Neural cell (in vitro differentiated cells): ENCODE results near the gene PI4K2B. TPM values are rescaled to one million over a fixed set of nuclear protein-coding genes. Genes with fewer than 3 reads are reported as not detected.

Source experiments
- H2AFZ ChIP-seq: fragments of 200-600, 300-800 bp; sonication (generic), shearing (Covaris generic); 2 replicates; pipeline ENCODE4 v1.6.0; 2014; ENCODE audit warnings: low read depth, mild to moderate bottlenecking, antibody characterized with exemption, low read length, moderate library complexity
- H3F3A ChIP-seq: fragments of 200-600 bp; shearing (Covaris generic); 2 replicates; pipeline ENCODE4 v1.6.1; 2016; ENCODE audit warnings: mild to moderate bottlenecking, moderate library complexity, mixed read lengths, antibody characterized with exemption, low read length; ENCODE audit not compliant: insufficient read depth, poor library complexity, severe bottlenecking
- H3K27ac ChIP-seq: fragments of 200-600, 300-800 bp; sonication (generic), shearing (Covaris generic); 2 replicates; pipeline ENCODE4 v1.5.1; 2014; ENCODE audit warnings: mild to moderate bottlenecking, low read length, moderate library complexity
- H3K27me3 ChIP-seq: fragments of 300-800, 200-600 bp; sonication (generic), shearing (Covaris generic); 2 replicates; pipeline ENCODE4 v1.6.0; 2014; ENCODE audit warnings: mild to moderate bottlenecking, low read depth, low read length, moderate library complexity; ENCODE audit not compliant: insufficient read depth
- H3K36me3 ChIP-seq: fragments of 300-800, 200-600 bp; sonication (generic), shearing (Covaris generic); 2 replicates; pipeline ENCODE4 v1.5.1; 2014; ENCODE audit warnings: mild to moderate bottlenecking, antibody characterized with exemption, low read length, moderate library complexity; ENCODE audit not compliant: insufficient read depth
- H3K4me2 ChIP-seq: fragments of 300-800, 200-600 bp; sonication (generic), shearing (Covaris generic); 2 replicates; pipeline ENCODE4 v1.6.0; 2014; ENCODE audit warnings: mild to moderate bottlenecking, low read length
- H3K4me3 ChIP-seq: fragments of 300-800, 200-600 bp; sonication (generic), shearing (Covaris generic); 2 replicates; pipeline ENCODE4 v1.5.1; 2014; ENCODE audit warnings: mild to moderate bottlenecking, low read length, moderate library complexity
- H3K79me2 ChIP-seq: fragments of 200-600 bp; shearing (Covaris generic); replicated peaks from 2 replicates; pipeline ENCODE4 v1.6.0; 2014; ENCODE audit warnings: mild to moderate bottlenecking, low read length, moderate library complexity; ENCODE audit not compliant: insufficient read depth
- H3K9ac ChIP-seq: fragments of 300-800, 200-600 bp; sonication (generic), shearing (Covaris generic); 2 replicates; pipeline ENCODE4 v1.6.1; 2016; ENCODE audit warnings: mild to moderate bottlenecking, low read length, mixed read lengths
- H3K9me2 ChIP-seq: fragments of 200-600 bp; shearing (Covaris generic); 2 replicates; pipeline ENCODE4 v1.6.1; 2016; ENCODE audit warnings: mild to moderate bottlenecking, low read length, mixed read lengths; ENCODE audit not compliant: insufficient read depth
- H3K9me3 ChIP-seq: fragments of 200-600, 300-800 bp; sonication (generic), shearing (Covaris generic); 2 replicates; pipeline ENCODE4 v1.6.1; 2016; ENCODE audit warnings: mild to moderate bottlenecking, mixed run types, low read length, moderate library complexity, mixed read lengths
- H4K20me1 ChIP-seq: fragments of 200-600 bp; shearing (Covaris generic); 2 replicates; pipeline ENCODE4 v1.6.1; 2016; ENCODE audit warnings: mild to moderate bottlenecking, mixed run types; ENCODE audit not compliant: insufficient read depth
- EP300 ChIP-seq: fragments of 450-650 bp; conservative IDR thresholded peaks from 2 replicates; pipeline ENCODE4 v1.6.1; 2014; ENCODE audit warnings: antibody characterized with exemption, mild to moderate bottlenecking, moderate library complexity; ENCODE audit not compliant: poor library complexity, severe bottlenecking
- EZH2 ChIP-seq: fragments of 200-600, 300-800 bp; shearing (Covaris generic), sonication (generic); IDR thresholded peaks from 2 replicates; pipeline ENCODE4 v1.6.1; 2014; ENCODE audit warnings: antibody characterized with exemption, low read length, borderline replicate concordance, mild to moderate bottlenecking; ENCODE audit not compliant: insufficient read depth, poor library complexity, severe bottlenecking
- MXI1 ChIP-seq: fragments of 450-650 bp; conservative IDR thresholded peaks from 2 replicates; pipeline ENCODE4 v1.6.1; 2014; ENCODE audit warnings: antibody characterized with exemption, mild to moderate bottlenecking; ENCODE audit not compliant: poor library complexity, severe bottlenecking
- POLR2AphosphoS5 ChIP-seq: IDR thresholded peaks from 2 replicates; pipeline ENCODE4 v1.6.1; 2012
- RAD21 ChIP-seq: fragments of 450-650 bp; conservative IDR thresholded peaks from 2 replicates; pipeline ENCODE4 v1.6.1; 2014; ENCODE audit warnings: antibody characterized with exemption, mild to moderate bottlenecking, moderate library complexity
- SMC3 ChIP-seq: fragments of 450-650 bp; conservative IDR thresholded peaks from 2 replicates; pipeline ENCODE4 v1.6.1; 2014; ENCODE audit warnings: antibody characterized with exemption, mild to moderate bottlenecking, moderate library complexity; ENCODE audit not compliant: poor library complexity
- TAF1 ChIP-seq: IDR thresholded peaks from 2 replicates; pipeline ENCODE4 v1.6.1; 2012; ENCODE audit warnings: low read depth
- polyA plus RNA-seq: library from polyadenylated mRNA; depleted of rRNA; stranded (reverse); fragments of >200 nt; gene quantifications from 2 replicates; pipeline ENCODE4 v1.2.3, GENCODE V29; 2014
- TF ChIP-seq, protein P1 (sequence below): fragments of 450-650 bp; IDR thresholded peaks from 2 replicates; pipeline ENCODE4 v1.5.1; 2014; ENCODE audit warnings: antibody characterized with exemption, mild to moderate bottlenecking, moderate library complexity; ENCODE audit not compliant: poor library complexity, severe bottlenecking
- TF ChIP-seq, protein P2 (sequence below): IDR thresholded peaks from 2 replicates; pipeline ENCODE4 v1.6.1; 2012; ENCODE audit warnings: borderline replicate concordance

PI4K2B gene
- polyA plus RNA-seq, 1 donor from 2014 or later = 10.0 TPM

DNA sequence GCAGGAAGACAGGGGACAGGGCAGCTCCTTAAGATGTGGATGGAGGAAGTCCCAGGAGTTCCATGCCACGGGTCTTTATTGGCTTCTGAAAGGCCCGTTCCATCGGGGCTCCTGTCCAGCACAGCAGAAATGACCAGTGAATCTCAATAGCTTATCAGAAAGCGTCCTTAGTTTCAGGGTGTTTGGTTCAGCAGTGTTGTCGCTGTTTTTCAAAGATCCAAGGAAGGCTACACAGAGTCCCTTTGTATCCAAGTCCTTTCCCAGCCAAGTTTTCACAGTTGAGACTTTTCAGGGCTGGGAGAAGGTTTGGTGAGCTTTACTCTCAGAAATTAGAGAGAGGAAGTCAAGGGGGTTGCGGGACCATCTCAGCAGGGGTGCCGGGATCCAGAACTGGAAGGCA is 73.8 kb downstream of the PI4K2B start:
- no peak overlapping the region for H3K9ac ChIP-seq
- no peaks in the 10 kb centered on the region for H3K27me3 ChIP-seq
- H4K20me1 ChIP-seq = no peaks in the 10 kb centered on the region
- no peak overlapping the region for H3K4me3 ChIP-seq
- H3K27ac ChIP-seq = no peak overlapping the region
- no peak overlapping the region for H3K4me2 ChIP-seq
- H3F3A ChIP-seq = no peaks in the 10 kb centered on the region
- no peaks in the 10 kb centered on the region for H3K79me2 ChIP-seq
- H3K36me3 ChIP-seq = no peaks in the 10 kb centered on the region
- no peaks in the 10 kb centered on the region for H3K9me2 ChIP-seq
- no peaks in the 10 kb centered on the region for H3K9me3 ChIP-seq
- H2AFZ ChIP-seq = no peak overlapping the region
- TF ChIP-seq, protein P1, sequence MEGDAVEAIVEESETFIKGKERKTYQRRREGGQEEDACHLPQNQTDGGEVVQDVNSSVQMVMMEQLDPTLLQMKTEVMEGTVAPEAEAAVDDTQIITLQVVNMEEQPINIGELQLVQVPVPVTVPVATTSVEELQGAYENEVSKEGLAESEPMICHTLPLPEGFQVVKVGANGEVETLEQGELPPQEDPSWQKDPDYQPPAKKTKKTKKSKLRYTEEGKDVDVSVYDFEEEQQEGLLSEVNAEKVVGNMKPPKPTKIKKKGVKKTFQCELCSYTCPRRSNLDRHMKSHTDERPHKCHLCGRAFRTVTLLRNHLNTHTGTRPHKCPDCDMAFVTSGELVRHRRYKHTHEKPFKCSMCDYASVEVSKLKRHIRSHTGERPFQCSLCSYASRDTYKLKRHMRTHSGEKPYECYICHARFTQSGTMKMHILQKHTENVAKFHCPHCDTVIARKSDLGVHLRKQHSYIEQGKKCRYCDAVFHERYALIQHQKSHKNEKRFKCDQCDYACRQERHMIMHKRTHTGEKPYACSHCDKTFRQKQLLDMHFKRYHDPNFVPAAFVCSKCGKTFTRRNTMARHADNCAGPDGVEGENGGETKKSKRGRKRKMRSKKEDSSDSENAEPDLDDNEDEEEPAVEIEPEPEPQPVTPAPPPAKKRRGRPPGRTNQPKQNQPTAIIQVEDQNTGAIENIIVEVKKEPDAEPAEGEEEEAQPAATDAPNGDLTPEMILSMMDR = no peak
- TF ChIP-seq RAD21 (no peak), SMC3 (no peak), MXI1 (no peak), EP300 (no peak), TAF1 (no peak), EZH2 (no peak), POLR2AphosphoS5 (no peak)
- TF ChIP-seq, protein P2, sequence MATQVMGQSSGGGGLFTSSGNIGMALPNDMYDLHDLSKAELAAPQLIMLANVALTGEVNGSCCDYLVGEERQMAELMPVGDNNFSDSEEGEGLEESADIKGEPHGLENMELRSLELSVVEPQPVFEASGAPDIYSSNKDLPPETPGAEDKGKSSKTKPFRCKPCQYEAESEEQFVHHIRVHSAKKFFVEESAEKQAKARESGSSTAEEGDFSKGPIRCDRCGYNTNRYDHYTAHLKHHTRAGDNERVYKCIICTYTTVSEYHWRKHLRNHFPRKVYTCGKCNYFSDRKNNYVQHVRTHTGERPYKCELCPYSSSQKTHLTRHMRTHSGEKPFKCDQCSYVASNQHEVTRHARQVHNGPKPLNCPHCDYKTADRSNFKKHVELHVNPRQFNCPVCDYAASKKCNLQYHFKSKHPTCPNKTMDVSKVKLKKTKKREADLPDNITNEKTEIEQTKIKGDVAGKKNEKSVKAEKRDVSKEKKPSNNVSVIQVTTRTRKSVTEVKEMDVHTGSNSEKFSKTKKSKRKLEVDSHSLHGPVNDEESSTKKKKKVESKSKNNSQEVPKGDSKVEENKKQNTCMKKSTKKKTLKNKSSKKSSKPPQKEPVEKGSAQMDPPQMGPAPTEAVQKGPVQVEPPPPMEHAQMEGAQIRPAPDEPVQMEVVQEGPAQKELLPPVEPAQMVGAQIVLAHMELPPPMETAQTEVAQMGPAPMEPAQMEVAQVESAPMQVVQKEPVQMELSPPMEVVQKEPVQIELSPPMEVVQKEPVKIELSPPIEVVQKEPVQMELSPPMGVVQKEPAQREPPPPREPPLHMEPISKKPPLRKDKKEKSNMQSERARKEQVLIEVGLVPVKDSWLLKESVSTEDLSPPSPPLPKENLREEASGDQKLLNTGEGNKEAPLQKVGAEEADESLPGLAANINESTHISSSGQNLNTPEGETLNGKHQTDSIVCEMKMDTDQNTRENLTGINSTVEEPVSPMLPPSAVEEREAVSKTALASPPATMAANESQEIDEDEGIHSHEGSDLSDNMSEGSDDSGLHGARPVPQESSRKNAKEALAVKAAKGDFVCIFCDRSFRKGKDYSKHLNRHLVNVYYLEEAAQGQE = no peak

DNA sequence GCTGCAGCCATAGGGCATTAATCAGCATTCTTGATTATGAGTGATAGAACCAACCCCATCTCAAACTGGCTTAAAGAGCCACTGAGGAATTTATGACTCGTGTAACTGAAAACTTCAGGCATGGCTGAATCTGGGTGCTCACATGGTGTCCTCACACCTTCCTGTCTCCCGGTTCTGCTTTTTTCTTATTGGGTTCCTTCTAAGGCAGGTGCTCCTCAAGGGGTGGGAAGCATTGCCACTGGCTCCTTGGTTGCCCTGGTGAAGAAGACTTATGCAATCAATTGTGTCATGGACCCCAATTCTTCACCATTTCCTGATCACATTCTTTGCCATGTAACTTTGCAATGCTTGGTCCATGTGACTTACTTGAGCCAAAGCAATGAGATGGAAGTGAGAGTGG is 74.5 kb downstream of the PI4K2B start:
- no peak overlapping the region for H3K9ac ChIP-seq
- no peaks in the 10 kb centered on the region for H3K36me3 ChIP-seq
- no peak overlapping the region for H2AFZ ChIP-seq
- TF ChIP-seq EP300 (no peak), SMC3 (no peak), RAD21 (no peak), EZH2 (no peak), TAF1 (no peak), POLR2AphosphoS5 (no peak), MXI1 (no peak)
- TF ChIP-seq, protein P2 = no peak
- TF ChIP-seq, protein P1 = no peak
- no peaks in the 10 kb centered on the region for H3K79me2 ChIP-seq
- no peaks in the 10 kb centered on the region for H3F3A ChIP-seq
- H3K27ac ChIP-seq = no peak overlapping the region
- H3K9me2 ChIP-seq = no peaks in the 10 kb centered on the region
- H3K4me3 ChIP-seq = no peak overlapping the region
- H3K4me2 ChIP-seq = no peak overlapping the region
- H4K20me1 ChIP-seq = no peaks in the 10 kb centered on the region
- no peaks in the 10 kb centered on the region for H3K27me3 ChIP-seq
- H3K9me3 ChIP-seq = no peaks in the 10 kb centered on the region
